GM12878 (cell line): Measurements from ENCODE around the gene IQCH. TPM values are rescaled to one million over a fixed set of nuclear protein-coding genes. Genes with fewer than 3 reads are reported as not detected.

Experiments used
- ATAC-seq: fragments of 200-7000 bp; cut with Tn5 transposase; 3 replicates; pipeline ENCODE4 v1.9.1; 2020; ENCODE audit warnings: mild to moderate bottlenecking, moderate library complexity
- BruUV-seq: library from RNA; stranded (reverse); fragments of 400-500 nt; replicated peaks from 2 replicates; lab custom pipeline; 2021; lab: Mats Ljungman, UMichigan
- CTCF ChIA-PET: fragments of 300-600 bp; sonication (Branson Sonifier 250); formaldehyde crosslinking; extraction: SDS; loops from one replicate; lab custom pipeline; 2021; ENCODE audit warnings: inconsistent platforms; lab: Yijun Ruan, JAX
- POLR2A ChIA-PET: fragments of 350-600 bp; formaldehyde crosslinking; extraction: SDS; loops from one replicate; lab custom pipeline; 2021; ENCODE audit warnings: inconsistent platforms; lab: Charles Lee
- RAD21 ChIA-PET: fragments of 300-600 bp; sonication (Branson Sonifier 250); formaldehyde crosslinking; loops from one replicate; lab custom pipeline; 2023; ENCODE audit warnings: antibody characterized with exemption; ENCODE audit not compliant: unreplicated experiment; lab: Charles Lee
- SMC1A ChIA-PET: fragments of 300-600 bp; sonication (Branson Sonifier 250); formaldehyde crosslinking; loops from one replicate; lab custom pipeline; 2023; ENCODE audit not compliant: unreplicated experiment, uncharacterized antibody; lab: Charles Lee
- DNase-seq: peaks from one replicate; pipeline ENCODE4 v3.0.0-alpha.2; 2011; ENCODE audit warnings: low read depth, low spot score
- FAIRE-seq: peaks from 3 replicates; lab custom pipeline; 2011; peaks lifted over from hg19 to GRCh38; lab: Jason Lieb, UNC
- H2AFZ ChIP-seq: 2 replicates; pipeline ENCODE4 v1.6.0; 2011; ENCODE audit warnings: low read depth, low read length, control low read depth; ENCODE audit not compliant: control insufficient read depth
- H3K27ac ChIP-seq: 2 replicates; pipeline ENCODE4 v1.5.1; 2011; ENCODE audit warnings: control low read depth; ENCODE audit not compliant: control insufficient read depth, insufficient read depth
- H3K27me3 ChIP-seq, 2 experiments: replicated peaks in 1 of 2; 2 replicates each; pipeline versions ENCODE4 v1.6.0 to v1.6.1; 2011; ENCODE audit warnings: low read length in 1 of 2; ENCODE audit not compliant: control insufficient read depth in 2 of 2, insufficient read depth in 2 of 2
- H3K36me3 ChIP-seq, 2 experiments: 2 replicates each; pipeline ENCODE4 v1.5.1; 2011; ENCODE audit warnings: low read length in 1 of 2; ENCODE audit not compliant: control insufficient read depth in 2 of 2, insufficient read depth in 2 of 2
- H3K4me1 ChIP-seq: 2 replicates; pipeline ENCODE4 v1.6.1; 2011; ENCODE audit warnings: mild to moderate bottlenecking, low read length, moderate library complexity, mixed read lengths; ENCODE audit not compliant: control insufficient read depth, insufficient read depth
- H3K4me2 ChIP-seq: 2 replicates; pipeline ENCODE4 v1.6.0; 2011; ENCODE audit warnings: control low read depth; ENCODE audit not compliant: control insufficient read depth, insufficient read depth
- H3K4me3 ChIP-seq: fragments of 200-600 bp; sonication (generic); 2 replicates; pipeline ENCODE4 v1.5.1; 2016
- H3K79me2 ChIP-seq: 2 replicates; pipeline ENCODE4 v1.6.0; 2011; ENCODE audit warnings: low read length; ENCODE audit not compliant: control insufficient read depth, insufficient read depth
- H3K9ac ChIP-seq: 2 replicates; pipeline ENCODE4 v1.8.0; 2011; ENCODE audit warnings: low read length, control low read depth, mixed read lengths; ENCODE audit not compliant: control insufficient read depth, insufficient read depth
- H3K9me3 ChIP-seq: replicated peaks from 3 replicates; pipeline ENCODE4 v1.5.1; 2011; ENCODE audit warnings: mild to moderate bottlenecking, low read length; ENCODE audit not compliant: control insufficient read depth, insufficient read depth
- H4K20me1 ChIP-seq: 2 replicates; pipeline ENCODE4 v1.6.0; 2011; ENCODE audit not compliant: control insufficient read depth, insufficient read depth
- CHD4 ChIP-seq: fragments of 200-600 bp; sonication (generic); IDR thresholded peaks from 2 replicates; pipeline ENCODE4 v1.6.1; 2016; ENCODE audit warnings: mild to moderate bottlenecking
- FOXK2 ChIP-seq: fragments of 450-650 bp; IDR thresholded peaks from 2 replicates; pipeline ENCODE4 v1.6.1; 2017; ENCODE audit warnings: mild to moderate bottlenecking, moderate library complexity
- HDAC6 ChIP-seq: fragments of 200-600 bp; sonication (generic); IDR thresholded peaks from one replicate; pipeline ENCODE4 v1.8.0; 2017; ENCODE audit warnings: antibody characterized with exemption; ENCODE audit not compliant: unreplicated experiment
- HDGF ChIP-seq: fragments of 450-650 bp; IDR thresholded peaks from 2 replicates; pipeline ENCODE4 v1.6.1; 2016; ENCODE audit warnings: antibody characterized with exemption
- KAT2A ChIP-seq: conservative IDR thresholded peaks from 2 replicates; pipeline ENCODE4 v1.6.1; 2011; ENCODE audit warnings: low read depth, low read length; ENCODE audit not compliant: control insufficient read depth
- MTA2 ChIP-seq: fragments of 450-650 bp; IDR thresholded peaks from 2 replicates; pipeline ENCODE4 v1.6.1; 2016; ENCODE audit warnings: low read depth, mild to moderate bottlenecking, moderate library complexity
- NFXL1 ChIP-seq: fragments of 450-650 bp; IDR thresholded peaks from 2 replicates; pipeline ENCODE4 v1.6.1; 2017; ENCODE audit warnings: antibody characterized with exemption, mild to moderate bottlenecking, borderline replicate concordance
- PAX8 ChIP-seq: fragments of 450-650 bp; IDR thresholded peaks from 2 replicates; pipeline ENCODE4 v1.6.1; 2017; ENCODE audit warnings: mild to moderate bottlenecking, moderate library complexity
- RAD21 ChIP-seq: IDR thresholded peaks from 2 replicates; pipeline ENCODE4 v1.6.1; 2011; ENCODE audit warnings: mild to moderate bottlenecking, low read depth, low read length, moderate library complexity; ENCODE audit not compliant: insufficient read depth
- RUNX3 ChIP-seq: IDR thresholded peaks from 2 replicates; pipeline ENCODE4 v1.6.1; 2012; ENCODE audit warnings: low read length, inconsistent platforms
- SIN3A ChIP-seq: IDR thresholded peaks from 2 replicates; pipeline ENCODE4 v1.6.1; 2012; ENCODE audit warnings: low read depth, low read length, improper control_type of control experiment
- SIX5 ChIP-seq: IDR thresholded peaks from 2 replicates; pipeline ENCODE4 v1.6.1; 2011; ENCODE audit warnings: mild to moderate bottlenecking, low read depth, low read length, moderate library complexity; ENCODE audit not compliant: severe bottlenecking
- SUZ12 ChIP-seq: fragments of 200-600 bp; sonication (generic); IDR thresholded peaks from one replicate; pipeline ENCODE4 v1.6.1; 2018; ENCODE audit warnings: antibody characterized with exemption, mild to moderate bottlenecking; ENCODE audit not compliant: unreplicated experiment
- ZNF274 ChIP-seq: IDR thresholded peaks from one replicate; pipeline ENCODE4 v1.8.0; 2011; ENCODE audit not compliant: insufficient read length, insufficient read depth
- WGBS: methylation state at CpG from one replicate; pipeline ENCODE4 v1.1.6; 2016; ENCODE audit warnings: low lambda C conversion rate; ENCODE audit not compliant: insufficient replicate concordance, insufficient coverage; ENCODE audit errors: missing lambda C conversion rate; 5-methylcytosine and 5-hydroxymethylcytosine counted together
- in situ Hi-C: fragments of 300-500 bp; cut with MboI; formaldehyde crosslinking; loops from 9 replicates; pipeline ENCODE4 v1.14.3; 2018; ENCODE audit warnings: mixed read lengths
- intact Hi-C: fragments of 100-400 bp; cut with micrococcal nuclease; formaldehyde crosslinking; loops from one replicate; pipeline ENCODE4 v1.14.2; 2022; ENCODE audit not compliant: unreplicated experiment
- polyA plus RNA-seq, 11 experiments: library from polyadenylated mRNA; depleted of rRNA in 4 of 11; unstranded in 6 of 11; stranded (reverse) in 5 of 11; fragments of >200 nt; fragmentation: Nextera tagmentation in 4 of 11; fragmentation: Illumina TruSeq in 1 of 11; extraction: Ambion mirVana in 4 of 11; extraction: Trizol in 1 of 11; gene quantifications; 1 replicate in 1 of 11; 2 replicates in 10 of 11; pipeline versions ENCODE4 v1.2.1 to v1.2.3, GENCODE V29; 2011 to 2016; ENCODE audit warnings: inconsistent platforms in 2 of 11, missing spikeins in 2 of 11, low read depth in 1 of 11
- total RNA-seq, 4 experiments: library from RNA; depleted of rRNA in 3 of 4; stranded (reverse); fragments of >200 nt in 3 of 4; fragmentation: Illumina TruSeq in 1 of 4; extraction: Trizol in 1 of 4; gene quantifications; 2 replicates each; pipeline versions ENCODE4 v1.2.1 to v1.2.3, GENCODE V29; 2013 to 2021
- TF ChIP-seq, protein P1 (sequence below): IDR thresholded peaks from 2 replicates; pipeline ENCODE4 v1.6.1; 2011; ENCODE audit warnings: borderline replicate concordance, low read depth, mild to moderate bottlenecking, moderate library complexity, low read length; ENCODE audit not compliant: insufficient read depth, poor library complexity, severe bottlenecking
- TF ChIP-seq, protein P2 (sequence below): IDR thresholded peaks from 2 replicates; pipeline ENCODE4 v1.6.1; 2012; ENCODE audit warnings: low read depth, low read length, improper control_type of control experiment
- TF ChIP-seq, protein P3 (sequence below): fragments of 450-650 bp; formaldehyde crosslinking; IDR thresholded peaks from 2 replicates; pipeline ENCODE4 v1.4.0; 2022; ENCODE audit warnings: mild to moderate bottlenecking, moderate library complexity
- TF ChIP-seq, protein P4 (sequence below): fragments of 450-650 bp; IDR thresholded peaks from 2 replicates; pipeline ENCODE4 v1.6.1; 2017; ENCODE audit warnings: borderline replicate concordance

IQCH gene
- total and polyA plus RNA-seq, 10 of the 15 experiments (the other 5 are each of a cell fraction or from before 2014, with no cell fraction given): 0.29 to 1.3 (median 0.99) TPM

DNA sequence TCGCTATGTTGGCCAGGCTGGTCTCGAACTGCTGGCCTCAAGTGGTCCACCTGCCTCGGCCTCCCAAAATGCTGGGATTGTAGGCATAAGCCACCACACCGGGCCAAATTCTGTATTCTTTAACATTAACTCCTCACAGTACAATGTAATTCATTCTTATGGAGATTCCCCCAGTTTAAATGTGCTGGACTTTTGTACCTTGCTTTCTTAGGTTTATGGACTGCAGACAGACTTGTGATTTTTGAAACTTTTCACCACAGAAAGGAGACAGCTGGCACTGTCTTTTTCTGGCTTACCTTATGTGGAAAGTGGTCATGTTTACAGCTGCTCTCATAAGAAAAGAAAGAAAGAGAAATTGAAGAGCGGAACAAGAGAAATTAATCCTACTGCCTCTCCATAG, 103.8 kb downstream of the IQCH start (continued):
- TF ChIP-seq, protein P1, sequence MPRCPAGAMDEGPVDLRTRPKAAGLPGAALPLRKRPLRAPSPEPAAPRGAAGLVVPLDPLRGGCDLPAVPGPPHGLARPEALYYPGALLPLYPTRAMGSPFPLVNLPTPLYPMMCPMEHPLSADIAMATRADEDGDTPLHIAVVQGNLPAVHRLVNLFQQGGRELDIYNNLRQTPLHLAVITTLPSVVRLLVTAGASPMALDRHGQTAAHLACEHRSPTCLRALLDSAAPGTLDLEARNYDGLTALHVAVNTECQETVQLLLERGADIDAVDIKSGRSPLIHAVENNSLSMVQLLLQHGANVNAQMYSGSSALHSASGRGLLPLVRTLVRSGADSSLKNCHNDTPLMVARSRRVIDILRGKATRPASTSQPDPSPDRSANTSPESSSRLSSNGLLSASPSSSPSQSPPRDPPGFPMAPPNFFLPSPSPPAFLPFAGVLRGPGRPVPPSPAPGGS: no peak
- TF ChIP-seq, protein P2, sequence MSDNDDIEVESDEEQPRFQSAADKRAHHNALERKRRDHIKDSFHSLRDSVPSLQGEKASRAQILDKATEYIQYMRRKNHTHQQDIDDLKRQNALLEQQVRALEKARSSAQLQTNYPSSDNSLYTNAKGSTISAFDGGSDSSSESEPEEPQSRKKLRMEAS: no peak
- TF ChIP-seq NFXL1: no peak
- no peak for TF ChIP-seq FOXK2
- TF ChIP-seq HDGF: no peak
- TF ChIP-seq MTA2: no peak
- TF ChIP-seq ZNF274: no peak
- no peak for TF ChIP-seq HDAC6
- no peak for TF ChIP-seq CHD4
- no peak for TF ChIP-seq KAT2A

DNA sequence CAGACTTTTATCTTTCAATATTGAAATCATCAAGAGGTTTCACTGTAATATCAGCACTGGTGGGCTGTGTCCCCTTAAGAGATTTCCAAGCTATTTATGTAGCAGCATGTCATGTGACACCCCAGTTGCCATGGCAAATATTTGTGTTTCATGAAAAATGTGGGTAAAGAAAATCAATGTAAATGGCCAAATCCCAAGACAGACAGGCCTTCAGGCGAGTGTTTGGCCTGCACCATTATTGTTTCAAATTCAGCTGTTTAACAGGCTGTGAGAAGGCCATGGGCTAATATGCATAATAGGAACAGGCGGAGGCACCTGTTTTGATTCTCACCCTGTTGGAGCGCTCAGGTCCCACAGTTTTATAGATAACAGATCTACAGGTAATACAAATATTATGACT, 104.2 kb downstream of the IQCH start:
- BruUV-seq: no TSS peak
- intact Hi-C loops: no loop called here
- RAD21 ChIA-PET: no interaction called here
- FAIRE-seq (no peak), ATAC-seq (no peak), DNase-seq (no peak)
- CTCF ChIA-PET: no interaction called here
- no peaks in the 10 kb centered on the region for H3K9me3 ChIP-seq
- no peak overlapping the region for H3K4me2 ChIP-seq
- H3K36me3 ChIP-seq: no peaks in the 10 kb centered on the region
- SMC1A ChIA-PET: interaction anchor here (1.0 kb wide), 1 partner anchor 79 kb away, joined by 3 read pairs; no protein-coding TSS in a partner anchor
- no peaks in the 10 kb centered on the region for H3K79me2 ChIP-seq
- 65% methylated on average over 3 of the region's 3 CpGs for WGBS
- no peak overlapping the region for H3K9ac ChIP-seq
- no peak overlapping the region for H3K27ac ChIP-seq
- H3K27me3 ChIP-seq: no peaks in the 10 kb centered on the region
- H4K20me1 ChIP-seq: no peaks in the 10 kb centered on the region
- in situ Hi-C loops: no loop called here
- no peak overlapping the region for H2AFZ ChIP-seq
- POLR2A ChIA-PET: no interaction called here
- H3K4me1 ChIP-seq: no peaks in the 10 kb centered on the region
- H3K4me3 ChIP-seq: no peak overlapping the region
- TF ChIP-seq RAD21 (no peak), SIN3A (no peak), RUNX3 (no peak), SUZ12 (no peak), PAX8 (no peak), SIX5 (no peak)
- TF ChIP-seq, protein P3, sequence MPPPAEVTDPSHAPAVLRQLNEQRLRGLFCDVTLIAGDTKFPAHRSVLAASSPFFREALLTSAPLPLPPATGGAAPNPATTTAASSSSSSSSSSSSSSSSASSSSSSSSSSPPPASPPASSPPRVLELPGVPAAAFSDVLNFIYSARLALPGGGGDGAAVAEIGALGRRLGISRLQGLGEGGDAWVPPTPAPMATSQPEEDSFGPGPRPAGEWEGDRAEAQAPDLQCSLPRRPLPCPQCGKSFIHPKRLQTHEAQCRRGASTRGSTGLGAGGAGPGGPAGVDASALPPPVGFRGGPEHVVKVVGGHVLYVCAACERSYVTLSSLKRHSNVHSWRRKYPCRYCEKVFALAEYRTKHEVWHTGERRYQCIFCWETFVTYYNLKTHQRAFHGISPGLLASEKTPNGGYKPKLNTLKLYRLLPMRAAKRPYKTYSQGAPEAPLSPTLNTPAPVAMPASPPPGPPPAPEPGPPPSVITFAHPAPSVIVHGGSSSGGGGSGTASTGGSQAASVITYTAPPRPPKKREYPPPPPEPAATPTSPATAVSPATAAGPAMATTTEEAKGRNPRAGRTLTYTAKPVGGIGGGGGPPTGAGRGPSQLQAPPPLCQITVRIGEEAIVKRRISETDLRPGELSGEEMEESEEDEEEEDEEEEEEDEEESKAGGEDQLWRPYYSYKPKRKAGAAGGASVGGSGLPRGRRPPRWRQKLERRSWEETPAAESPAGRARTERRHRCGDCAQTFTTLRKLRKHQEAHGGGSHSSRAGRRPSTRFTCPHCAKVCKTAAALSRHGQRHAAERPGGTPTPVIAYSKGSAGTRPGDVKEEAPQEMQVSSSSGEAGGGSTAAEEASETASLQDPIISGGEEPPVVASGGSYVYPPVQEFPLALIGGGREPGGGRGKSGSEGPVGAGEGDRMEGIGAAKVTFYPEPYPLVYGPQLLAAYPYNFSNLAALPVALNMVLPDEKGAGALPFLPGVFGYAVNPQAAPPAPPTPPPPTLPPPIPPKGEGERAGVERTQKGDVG (CRISPR knock-in tag): no peak
- TF ChIP-seq, protein P4, sequence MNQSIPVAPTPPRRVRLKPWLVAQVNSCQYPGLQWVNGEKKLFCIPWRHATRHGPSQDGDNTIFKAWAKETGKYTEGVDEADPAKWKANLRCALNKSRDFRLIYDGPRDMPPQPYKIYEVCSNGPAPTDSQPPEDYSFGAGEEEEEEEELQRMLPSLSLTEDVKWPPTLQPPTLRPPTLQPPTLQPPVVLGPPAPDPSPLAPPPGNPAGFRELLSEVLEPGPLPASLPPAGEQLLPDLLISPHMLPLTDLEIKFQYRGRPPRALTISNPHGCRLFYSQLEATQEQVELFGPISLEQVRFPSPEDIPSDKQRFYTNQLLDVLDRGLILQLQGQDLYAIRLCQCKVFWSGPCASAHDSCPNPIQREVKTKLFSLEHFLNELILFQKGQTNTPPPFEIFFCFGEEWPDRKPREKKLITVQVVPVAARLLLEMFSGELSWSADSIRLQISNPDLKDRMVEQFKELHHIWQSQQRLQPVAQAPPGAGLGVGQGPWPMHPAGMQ: no peak
